Measurements from ENCODE around the gene NOL4L. TPM values are rescaled to one million over a fixed set of nuclear protein-coding genes. Genes with fewer than 3 reads are reported as not detected.

The NOL4L gene
- total and polyA plus RNA-seq, 2 experiments from 2014 or later, result 38.8 to 39.2 TPM

- no peak for TF ChIP-seq ZNF462 (CRISPR knock-in tag; IDR thresholded peaks at IDR 0.05)
These were observed 67.6 kb downstream of the NOL4L start (continued) for GRCh38 chr20:32517518-32517873.

DNA sequence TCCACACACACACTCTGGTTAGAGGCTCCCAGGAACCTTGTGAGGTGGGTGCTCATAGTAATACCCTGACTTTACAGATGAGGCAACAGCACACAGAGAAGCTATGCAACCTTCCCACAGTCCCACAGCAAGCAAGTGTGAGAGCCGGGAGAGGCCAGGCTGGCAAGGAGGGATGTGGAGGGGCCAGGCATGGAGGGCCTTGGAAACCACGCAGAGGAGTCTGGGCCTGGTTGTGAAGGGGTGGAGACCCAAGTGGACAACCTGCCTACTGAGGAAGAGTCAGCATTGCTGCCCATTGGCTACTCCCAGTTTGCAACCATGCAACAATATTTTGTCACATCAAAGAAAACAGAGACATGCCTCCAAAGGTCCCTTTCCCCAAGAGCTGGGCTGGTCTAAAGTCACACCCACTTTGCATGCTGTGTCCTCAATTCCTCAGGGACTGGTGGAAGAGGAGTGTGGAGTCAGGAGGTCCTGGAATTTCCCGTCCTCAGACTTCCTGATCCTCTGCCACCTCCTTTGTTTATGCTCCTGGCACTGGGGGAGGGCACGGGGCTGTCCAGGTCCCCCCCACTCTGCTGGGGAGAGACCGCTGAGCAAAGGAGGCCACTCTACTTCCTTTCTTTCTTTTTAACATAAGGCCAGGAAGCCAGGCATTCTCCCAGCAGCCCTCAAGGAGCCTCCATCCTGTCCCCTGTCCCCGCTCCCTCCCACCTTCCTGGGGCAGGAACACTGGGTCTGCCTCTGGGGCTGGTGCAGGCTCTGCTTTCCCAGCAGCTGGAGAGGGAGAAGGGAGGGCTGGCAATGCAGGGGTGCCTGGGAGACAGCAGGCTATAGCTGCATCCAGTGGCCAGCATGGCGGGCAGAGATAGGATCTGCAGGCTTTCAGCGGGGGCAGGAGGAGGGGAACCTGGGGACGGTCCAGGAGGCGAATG lies 68.3 kb downstream of the NOL4L start:
- Histone ChIP-seq H3K4me1 (ENCODE audit: insufficient read depth) (peaks cover under 1% of the 10 kb centered on the region; the same call in 1 of the 2 replicates), H3K79me2 (replicated peaks; ENCODE audit: insufficient read depth) (no peaks in the 10 kb centered on the region), H3K4me2 (peak overlapping the region; percentile 14; the same call in 1 of the 2 replicates), H3K27me3 (ENCODE audit: insufficient read depth) (no peaks in the 10 kb centered on the region), H3F3A (replicated peaks; ENCODE audit: low read depth) (0 out of 2 replicates have a peak, but pooled peaks cover 2% of the 10 kb centered on the region), H3K9me2 (ENCODE audit: insufficient read depth) (no peaks in the 10 kb centered on the region; the same call in 1 of the 2 replicates), H3K27ac (ENCODE audit: low read depth) (no peak overlapping the region), H4K20me1 (replicated peaks; ENCODE audit: insufficient read depth) (no peaks in the 10 kb centered on the region), H2AFZ (0 out of 2 replicates have a peak overlapping the region, but pooled peaks have one; percentile 23), H3K36me3 (ENCODE audit: insufficient read depth) (no peaks in the 10 kb centered on the region), H3K4me3 (no peak overlapping the region)
- H3K27me3 Mint-ChIP-seq (ENCODE audit: insufficient read depth, low read depth, poor library complexity), result peaks cover 10% of the 10 kb centered on the region
- peak; percentile 11; the same call in 2 of the 3 replicates for ATAC-seq
- H3K4me1 Mint-ChIP-seq, result peaks cover 7% of the 10 kb centered on the region
- H3K4me3 Mint-ChIP-seq, result no peak overlapping the region
- DNase-seq (ENCODE audit: low spot score), result peak; percentile 58
- H3K27ac Mint-ChIP-seq, result no peak overlapping the region
- H3K9me3 Mint-ChIP-seq, result no peaks in the 10 kb centered on the region
- no peaks in the 10 kb centered on the region for H3K36me3 Mint-ChIP-seq (ENCODE audit: low read depth)
- TF ChIP-seq CREB1 (CRISPR knock-in tag; IDR thresholded peaks at IDR 0.05; ENCODE audit: low read depth), result no peak
- no peak for TF ChIP-seq POLR2AphosphoS5 (IDR thresholded peaks at IDR 0.05; ENCODE audit: low read depth)
- TF ChIP-seq ZNF462 (CRISPR knock-in tag; IDR thresholded peaks at IDR 0.05), result no peak
- no peak for TF ChIP-seq EZH2phosphoT487 (IDR thresholded peaks at IDR 0.05; ENCODE audit: unreplicated experiment)
- no peak for TF ChIP-seq STAT1 (IDR thresholded peaks at IDR 0.05; ENCODE audit: unreplicated experiment)
- no peak for TF ChIP-seq ZNF114 (CRISPR knock-in tag; IDR thresholded peaks at IDR 0.05)
- TF ChIP-seq ZNF331 (CRISPR knock-in tag; IDR thresholded peaks at IDR 0.05; ENCODE audit: low read depth), result no peak

Data from GM23338 (cell line).